DMS153 treated with DMSO at 0.1 percent for 48 hours (cell line): ENCODE measurements around the gene PHC2.

ENCODE experiments used
- DNase-seq: peaks from one replicate; lab custom pipeline; 2025; ENCODE audit not compliant: unreplicated experiment; lab: John Stamatoyannopoulos, UW

PHC2 gene

DNA sequence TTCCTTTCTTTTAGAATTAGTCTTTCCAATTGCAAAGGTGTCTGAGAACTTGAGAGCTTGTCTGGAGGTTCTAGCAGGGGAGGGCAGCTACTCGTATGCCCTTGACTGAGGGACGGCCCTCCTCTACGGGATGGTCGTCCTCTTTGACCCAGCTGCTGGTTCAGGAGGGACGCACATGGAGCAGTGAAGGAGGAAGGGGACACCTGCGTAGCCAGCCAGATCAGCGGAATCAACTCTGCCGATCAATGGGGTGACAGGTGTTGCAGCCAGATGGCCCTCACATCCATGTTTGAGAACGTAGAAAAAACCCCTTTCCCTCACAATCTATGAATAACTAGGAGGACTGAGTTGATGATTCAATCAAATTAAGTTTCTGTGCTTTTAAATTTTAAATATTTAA lies 94.3 kb downstream of the PHC2 start:
- DNase-seq: no peak

- no peak for DNase-seq
Measured at GRCh38 chr1:33335020-33335419, 95.9 kb downstream of the PHC2 start.

DNA sequence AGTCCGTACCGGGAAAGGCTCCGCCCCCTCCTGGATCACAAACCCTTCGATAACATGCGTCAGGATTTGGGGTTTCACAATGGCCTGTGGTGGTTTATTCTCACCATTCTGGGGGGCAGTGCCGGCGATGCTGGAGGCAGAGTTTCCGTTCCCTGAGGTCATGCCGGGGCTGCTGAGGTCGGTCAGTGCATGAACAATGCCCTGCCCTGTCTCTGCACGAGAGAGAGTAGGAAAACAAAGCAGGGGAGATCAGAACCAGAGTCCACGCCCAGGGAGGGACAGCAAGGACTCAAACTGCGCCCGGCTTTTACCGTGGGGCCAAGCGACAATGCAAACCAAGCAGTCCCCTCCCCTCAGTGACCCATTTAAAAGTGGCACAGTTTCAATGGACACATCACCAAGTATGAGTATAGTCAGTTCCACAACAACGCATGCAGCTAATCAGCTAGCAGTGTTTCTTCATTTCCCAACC lies 96.8 kb downstream of the PHC2 start:
- no peak for DNase-seq

DNA sequence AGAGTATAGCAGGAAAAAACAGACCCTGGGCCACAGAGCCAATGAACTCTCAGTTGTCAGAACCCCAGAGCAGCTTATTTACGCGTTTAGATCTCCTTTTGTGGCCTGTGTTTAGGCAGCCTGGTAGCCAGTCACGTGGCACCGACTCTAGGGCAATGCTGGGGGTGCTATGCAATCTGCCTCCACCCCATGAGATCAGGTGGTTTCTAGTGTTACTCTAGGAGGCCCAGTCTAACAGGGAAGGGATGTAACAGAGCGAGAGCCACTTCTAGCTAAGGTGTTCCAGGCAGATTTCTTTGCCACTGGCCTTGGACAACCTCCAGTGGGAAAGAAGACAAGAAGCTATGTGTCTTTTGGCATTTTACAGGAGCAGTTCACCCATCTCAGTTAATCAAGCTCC lies 98.0 kb downstream of the PHC2 start:
- no peak for DNase-seq

DNA sequence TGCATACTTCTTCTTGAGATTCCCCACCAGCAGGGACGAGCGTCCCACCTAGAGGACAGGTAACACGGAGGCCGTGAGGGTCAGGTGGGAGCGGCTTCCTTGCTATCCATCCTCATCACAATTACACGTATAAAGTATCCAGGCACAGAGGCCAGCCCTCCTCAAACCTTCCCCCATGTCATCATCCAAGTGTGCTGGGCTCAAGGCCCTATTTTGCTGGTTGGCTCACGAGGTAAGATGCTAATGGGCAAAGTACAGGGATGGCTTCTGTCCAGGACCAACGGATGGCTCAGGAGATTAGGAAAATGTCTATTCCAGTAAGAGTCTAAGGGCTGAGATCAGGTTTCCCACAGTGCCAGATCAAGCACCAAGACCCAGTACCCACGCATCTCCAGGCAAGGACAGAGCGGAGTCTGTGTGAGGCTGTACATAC lies 98.5 kb downstream of the PHC2 start:
- no peak for DNase-seq

DNA sequence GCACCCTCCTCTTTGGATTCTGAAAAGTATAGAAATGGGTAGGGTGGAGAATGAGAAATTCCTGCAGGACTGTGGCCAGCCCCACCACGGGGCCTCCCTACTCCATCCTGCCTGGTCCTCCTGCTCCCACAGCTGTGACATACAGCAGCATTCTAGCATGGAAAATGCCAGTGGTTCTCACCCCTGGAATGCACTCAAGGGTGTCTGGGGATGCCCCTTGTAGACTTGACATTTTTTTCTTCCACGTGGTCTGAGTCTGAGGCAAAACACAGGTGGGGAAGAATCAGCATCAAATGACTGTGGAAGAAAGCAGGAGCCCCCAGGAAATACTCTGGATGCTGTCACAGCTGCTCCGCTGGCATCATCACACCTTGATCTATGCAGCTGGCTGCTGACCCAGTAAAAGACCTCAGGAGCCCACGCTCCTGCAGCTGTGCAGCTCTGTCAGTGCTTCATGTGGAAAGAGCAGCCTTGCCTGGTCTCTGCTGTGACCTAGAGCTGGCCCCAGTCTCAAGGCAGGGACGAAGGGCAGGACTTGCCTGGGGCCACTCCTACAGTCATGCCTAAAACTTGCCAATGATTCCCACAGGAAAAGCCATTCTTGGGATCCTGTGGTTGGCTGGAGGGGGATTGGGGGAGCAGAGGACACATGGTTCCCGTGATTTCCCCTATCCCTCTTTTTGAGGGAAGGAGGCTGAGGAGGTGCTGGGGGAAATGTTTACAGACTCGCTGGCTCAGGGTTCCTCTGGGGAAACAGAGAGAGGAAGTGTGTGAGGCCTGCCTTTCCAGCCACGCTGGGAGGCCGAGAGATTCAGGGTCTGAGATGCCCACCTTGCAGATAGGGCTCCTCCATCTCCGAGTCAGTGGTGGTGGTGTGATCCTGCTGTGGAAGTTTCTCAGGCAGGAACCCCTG lies 99.2 kb downstream of the PHC2 start:
- DNase-seq: no peak

DNA sequence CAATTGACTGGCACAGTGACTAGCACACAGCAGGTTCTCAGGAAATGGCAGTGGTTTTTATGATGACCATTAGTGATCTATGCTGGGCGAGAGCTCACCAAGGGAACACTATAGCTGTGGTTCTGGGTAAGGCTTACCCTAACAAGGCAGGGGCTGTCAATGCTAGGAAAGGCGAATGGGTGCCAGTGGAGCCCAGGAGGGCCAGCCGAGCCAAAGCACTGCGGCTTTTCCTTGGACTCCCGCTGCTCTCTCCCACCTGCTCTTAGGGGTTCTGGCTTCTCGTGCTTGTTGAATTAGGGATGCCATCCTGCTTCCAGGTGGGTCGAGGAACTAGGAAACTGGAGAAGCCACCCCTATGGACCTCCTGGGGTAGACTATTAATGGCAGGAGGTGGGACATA lies 100.0 kb downstream of the PHC2 start:
- DNase-seq: no peak

GRCh38 chr1:33330361-33330890 lies 100.5 kb downstream of the PHC2 start:
- no peak for DNase-seq

DNA sequence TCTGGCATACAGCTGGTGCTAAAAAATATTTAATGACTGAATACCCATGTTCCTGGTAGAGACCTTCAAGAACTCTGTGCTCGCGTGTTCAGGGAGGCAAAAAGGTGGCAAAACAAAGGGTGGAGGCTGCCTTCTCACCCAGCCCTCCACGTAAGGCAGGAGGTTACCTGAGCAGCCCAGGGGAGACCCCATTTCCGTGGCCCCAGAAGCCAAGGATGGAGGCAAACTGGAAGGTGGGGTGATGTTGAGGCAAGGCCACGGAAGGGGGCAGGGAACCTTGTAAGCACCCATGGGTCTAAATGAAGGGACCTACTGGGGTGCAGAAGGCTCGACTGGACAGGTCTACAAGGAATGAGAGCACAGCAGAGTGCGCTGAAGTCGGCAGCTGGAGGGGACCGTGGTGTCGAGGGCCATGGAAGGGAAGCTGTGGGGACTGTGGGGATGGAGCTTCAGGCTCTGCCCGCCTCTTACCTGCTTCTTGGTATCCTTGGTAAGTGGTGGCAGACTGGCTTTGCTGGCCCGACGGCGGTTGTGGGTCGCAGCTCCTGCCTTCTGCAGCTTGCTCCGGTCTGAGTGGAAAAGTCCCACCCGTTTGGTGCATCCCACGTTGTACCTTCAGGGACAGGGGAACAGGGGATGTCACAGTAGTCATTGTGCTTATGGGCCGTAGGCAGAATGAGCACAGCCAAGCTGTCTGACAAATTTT lies 101.1 kb downstream of the PHC2 start:
- DNase-seq: no peak

DNA sequence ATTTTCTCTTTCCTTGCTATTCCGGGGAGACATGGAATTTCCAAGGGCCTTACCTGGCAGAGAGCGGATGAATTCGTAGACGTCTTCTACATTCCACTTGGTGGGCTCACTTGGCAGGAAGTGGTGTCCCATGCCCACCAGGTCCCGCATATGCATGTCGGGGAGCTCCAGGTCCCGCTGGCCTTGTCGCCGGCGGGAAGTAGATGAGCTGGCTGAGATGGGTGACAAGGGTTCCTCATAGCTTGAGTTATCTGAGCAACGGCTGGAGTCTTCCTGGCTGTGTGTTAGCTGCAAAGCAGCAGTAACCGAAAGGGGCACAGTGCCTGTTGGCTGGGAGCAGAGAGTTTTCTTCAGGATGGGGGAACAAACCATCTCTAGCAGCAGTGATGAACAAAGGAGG lies 102.1 kb downstream of the PHC2 start:
- no peak for DNase-seq

DNA sequence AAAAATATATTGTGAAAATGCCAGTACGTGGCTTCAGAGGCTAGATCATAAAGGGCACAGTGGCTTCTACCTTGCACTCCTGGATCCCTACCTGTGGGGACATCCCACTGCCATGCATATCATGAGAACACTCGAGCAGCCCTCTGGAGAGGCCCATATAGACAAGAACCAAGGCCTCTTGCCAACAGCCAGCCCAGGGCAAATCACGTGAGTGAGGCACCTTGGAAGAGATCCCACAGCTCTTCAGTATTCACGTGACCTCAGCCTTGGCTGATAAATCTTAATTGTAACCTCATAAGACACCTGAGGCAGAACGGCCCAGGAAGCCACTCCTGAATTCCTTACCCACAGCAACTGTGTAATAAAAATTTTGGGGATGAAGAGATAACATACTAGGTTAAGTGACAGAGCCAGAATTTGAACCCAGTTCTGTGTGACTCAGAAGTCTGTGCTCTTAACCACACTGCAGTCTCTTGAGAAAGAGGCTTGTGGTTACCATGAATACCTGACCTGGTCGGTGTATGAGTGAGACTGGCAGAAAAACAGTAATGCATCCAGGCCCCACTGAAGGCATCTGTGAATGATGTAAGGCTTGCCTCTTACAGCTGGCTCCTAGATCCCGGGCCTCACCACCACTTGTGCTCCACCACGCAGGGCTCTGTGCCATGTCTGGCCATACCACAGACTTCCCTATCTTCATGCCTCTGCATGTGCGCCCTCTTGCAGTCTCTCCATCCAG lies 103.1 kb downstream of the PHC2 start:
- no peak for DNase-seq

- no peak for DNase-seq
Measured at GRCh38 chr1:33326785-33327184, 104.1 kb downstream of the PHC2 start.

- no peak for DNase-seq
Measured at GRCh38 chr1:33324677-33325575, 106.0 kb downstream of the PHC2 start.

DNA sequence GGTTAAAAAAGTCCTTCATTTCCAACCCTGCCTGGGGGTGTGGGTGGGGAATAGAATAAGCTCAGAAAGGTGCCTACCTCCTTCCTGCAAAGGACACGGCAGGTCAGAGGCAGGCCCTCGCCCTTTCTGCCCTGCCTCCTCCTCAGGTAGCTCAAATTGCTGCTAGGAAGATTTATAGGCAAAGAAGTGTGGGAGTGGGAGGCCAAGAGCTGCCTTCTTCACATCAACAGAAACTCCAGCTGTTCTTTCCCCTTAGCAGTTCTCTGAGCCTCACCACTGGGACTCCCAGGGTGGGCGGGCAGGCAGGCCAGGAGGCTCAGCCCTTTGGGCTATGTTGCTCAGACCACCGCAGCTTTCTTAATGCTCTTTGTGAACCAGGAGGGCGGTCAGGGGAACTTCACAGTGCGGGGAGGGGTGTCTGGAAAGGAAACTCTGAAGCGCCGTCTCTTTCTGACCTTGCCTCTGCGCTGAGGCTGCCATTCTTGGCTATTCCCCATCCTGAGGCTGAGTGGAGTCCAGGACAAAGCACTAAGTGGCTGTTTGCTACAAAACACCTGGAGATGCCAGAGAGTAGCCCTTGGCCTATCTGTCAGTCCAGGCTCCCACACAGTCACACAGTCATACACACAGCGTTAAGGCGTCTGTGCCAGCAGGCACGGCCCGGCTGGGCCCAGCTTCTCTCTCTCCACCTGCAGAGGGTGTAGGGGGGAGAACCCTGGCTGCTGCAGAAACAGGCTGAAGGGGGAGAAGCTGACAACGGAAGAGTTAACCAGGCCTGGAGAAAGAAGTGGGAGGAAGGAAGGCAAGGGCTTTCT lies 107.0 kb downstream of the PHC2 start:
- no peak for DNase-seq

DNA sequence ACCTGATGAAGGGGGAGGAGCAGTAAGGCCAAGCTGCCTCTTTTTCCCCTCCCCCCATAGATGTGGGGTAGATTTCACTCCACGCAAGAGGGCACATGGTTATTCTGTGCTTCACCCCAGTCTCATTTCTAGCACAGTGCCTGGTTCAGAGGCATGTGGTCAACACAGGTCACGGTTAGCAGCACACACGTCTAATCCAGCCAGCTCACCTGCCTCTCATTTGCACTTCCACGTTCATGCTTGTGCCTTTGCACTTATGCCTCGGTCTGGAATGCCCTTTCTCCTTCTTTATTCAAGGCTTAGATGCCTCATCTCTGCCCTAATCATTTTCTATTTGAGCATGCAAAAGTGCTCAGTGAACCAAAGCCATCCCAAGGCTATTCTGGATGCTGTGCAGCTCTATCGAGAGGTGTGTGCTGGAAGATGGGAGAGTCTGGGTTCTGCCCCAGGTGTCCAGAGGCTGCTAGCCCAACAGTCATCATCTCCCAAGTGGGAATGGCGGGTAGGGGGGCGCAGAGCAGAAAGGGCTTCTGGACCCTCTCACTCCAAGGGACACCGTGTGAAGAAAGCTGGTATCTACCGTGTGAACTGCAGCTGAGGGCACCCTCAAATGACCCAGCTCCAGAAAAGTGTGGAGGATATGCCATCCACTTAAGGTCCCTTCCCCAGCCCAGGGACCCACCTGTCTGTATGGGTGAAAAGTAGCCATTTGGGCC lies 107.9 kb downstream of the PHC2 start:
- no peak for DNase-seq

DNA sequence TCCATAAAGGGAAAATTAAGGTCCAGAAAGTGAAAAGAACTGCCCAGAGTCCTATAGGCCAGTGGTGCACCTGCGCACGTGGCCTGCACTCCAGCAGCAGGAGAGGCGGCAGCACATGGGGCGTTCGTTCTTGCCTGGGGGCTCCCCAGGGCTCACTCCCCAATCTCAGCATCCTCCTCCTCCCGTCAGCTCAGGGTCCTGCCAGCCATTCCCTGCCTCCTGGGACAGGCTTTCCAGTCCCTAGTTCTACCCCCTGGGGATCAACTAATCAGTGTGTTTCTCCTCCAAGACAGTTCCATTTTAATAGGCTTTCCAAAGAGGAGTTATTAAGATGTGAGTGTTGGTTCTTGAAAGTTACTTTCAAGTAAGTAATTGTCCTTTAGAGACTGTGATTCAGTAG lies 108.8 kb downstream of the PHC2 start:
- DNase-seq: no peak

GRCh38 chr1:33321178-33321577 lies 109.7 kb downstream of the PHC2 start:
- DNase-seq: no peak

DNA sequence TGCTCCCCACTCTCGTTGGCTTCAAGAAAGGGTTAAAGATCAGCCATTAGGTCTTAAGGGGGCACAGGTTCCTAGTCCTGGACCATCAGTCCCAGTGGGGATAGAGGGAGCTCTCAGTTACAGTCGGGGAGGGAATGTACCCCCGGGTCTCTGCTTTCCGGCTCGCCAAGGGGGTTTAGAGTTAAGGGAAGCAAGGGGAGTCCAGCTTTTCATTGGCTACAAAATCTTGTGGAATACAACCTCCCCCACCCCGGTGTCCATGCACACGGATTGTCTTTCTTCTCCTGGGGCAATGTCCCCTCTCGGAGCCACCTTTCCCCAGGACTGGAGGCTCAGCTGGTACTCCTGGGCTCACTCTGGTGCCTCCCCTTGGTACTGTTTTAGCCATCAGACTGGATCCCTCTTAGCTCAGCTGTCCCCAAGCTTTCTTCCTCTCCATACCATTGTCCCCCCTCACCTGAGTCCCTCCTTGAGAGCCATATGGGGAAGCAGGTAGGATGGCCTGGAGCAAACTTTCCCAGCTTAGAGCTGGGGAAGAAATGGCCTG lies 110.2 kb downstream of the PHC2 start, which contains the start of gene A3GALT2:
Gene A3GALT2, minus strand, starts transcription at position 480 of the 547 bp plus-strand sequence. Its CDS starts 0 bp downstream, at position 480.
- DNase-seq: no peak
